Measurements from ENCODE around the gene SMOC2. TPM values are rescaled to one million over a fixed set of nuclear protein-coding genes. Genes with fewer than 3 reads are reported as not detected.

SMOC2 gene
- total RNA-seq, 1 experiment from 2014 or later = 0.42 TPM

- Histone ChIP-seq H4K20me1 (ENCODE audit: insufficient read depth) (no peaks in the 10 kb centered on the region), H3K9me2 (ENCODE audit: insufficient read depth) (no peaks in the 10 kb centered on the region), H3K27me3 (ENCODE audit: insufficient read depth, low read length) (peaks cover 14% of the 10 kb centered on the region; the same call in 1 of the 2 replicates), H2AFZ (ENCODE audit: low read depth, low read length, poor library complexity, severe bottlenecking) (no peak overlapping the region), H3K4me2 (ENCODE audit: low read length) (no peak overlapping the region), H3K79me2 (ENCODE audit: insufficient read depth, low read length) (no peaks in the 10 kb centered on the region), H3K27ac (ENCODE audit: low read depth, low read length) (no peak overlapping the region), H3K36me3 (ENCODE audit: control insufficient read depth in 1 of 2, insufficient read depth in 2 of 2, low read length in 2 of 2) (no peaks in the 10 kb centered on the region), H3K4me3 (replicated peaks in 1 of 2; ENCODE audit: low read depth in 1 of 2, low read length in 2 of 2) (no peak overlapping the region), H3K9ac (ENCODE audit: low read length) (no peak overlapping the region), H3K4me1 (ENCODE audit: control insufficient read depth in 1 of 2, insufficient read depth in 2 of 2, low read length in 2 of 2) (no peaks in the 10 kb centered on the region), H3K9me3 (ENCODE audit: control insufficient read depth in 1 of 2, insufficient read depth in 1 of 2, low read depth in 1 of 2, low read length in 2 of 2) (no peaks in the 10 kb centered on the region)
- no TSS peak for BruUV-seq (replicated peaks)
- RAD21 ChIA-PET (ENCODE audit: low non-redundant PET in 1 of 2, low total read pairs in 2 of 2, uncharacterized antibody in 2 of 2, unreplicated experiment in 2 of 2) = no interaction called here
- POLR2A ChIA-PET = no interaction called here
- CTCF ChIA-PET = no interaction called here
- ATAC-seq = no peak
- no peak for TF ChIP-seq REST (IDR thresholded peaks at IDR 0.05; ENCODE audit: low read depth)
- no peak for DNase-seq (ENCODE audit: low read depth, low spot score)
- intact Hi-C loops (cut with micrococcal nuclease) = no loop called here
Measured at GRCh38 chr6:168607272-168608112, 166.5 kb downstream of the SMOC2 start.

- RAD21 ChIA-PET (ENCODE audit: low non-redundant PET in 1 of 2, low total read pairs in 2 of 2, uncharacterized antibody in 2 of 2, unreplicated experiment in 2 of 2) = no interaction called here
- Histone ChIP-seq H3K4me1 (ENCODE audit: control insufficient read depth in 1 of 2, insufficient read depth in 2 of 2, low read length in 2 of 2) (no peaks in the 10 kb centered on the region), H4K20me1 (ENCODE audit: insufficient read depth) (no peaks in the 10 kb centered on the region), H3K27me3 (ENCODE audit: insufficient read depth, low read length) (peaks cover 14% of the 10 kb centered on the region; the same call in 1 of the 2 replicates), H2AFZ (ENCODE audit: low read depth, low read length, poor library complexity, severe bottlenecking) (no peak overlapping the region), H3K9ac (ENCODE audit: low read length) (no peak overlapping the region), H3K79me2 (ENCODE audit: insufficient read depth, low read length) (no peaks in the 10 kb centered on the region), H3K36me3 (ENCODE audit: control insufficient read depth in 1 of 2, insufficient read depth in 2 of 2, low read length in 2 of 2) (no peaks in the 10 kb centered on the region), H3K4me3 (replicated peaks in 1 of 2; ENCODE audit: low read depth in 1 of 2, low read length in 2 of 2) (no peak overlapping the region), H3K9me3 (ENCODE audit: control insufficient read depth in 1 of 2, insufficient read depth in 1 of 2, low read depth in 1 of 2, low read length in 2 of 2) (no peaks in the 10 kb centered on the region), H3K4me2 (ENCODE audit: low read length) (no peak overlapping the region), H3K27ac (ENCODE audit: low read depth, low read length) (no peak overlapping the region), H3K9me2 (ENCODE audit: insufficient read depth) (no peaks in the 10 kb centered on the region)
- intact Hi-C loops (cut with micrococcal nuclease) = no loop called here
- POLR2A ChIA-PET = no interaction called here
- ATAC-seq (no peak), DNase-seq (ENCODE audit: low read depth, low spot score) (no peak)
- no TSS peak for BruUV-seq (replicated peaks)
- CTCF ChIA-PET = no interaction called here
- TF ChIP-seq YY1 (IDR thresholded peaks at IDR 0.05; ENCODE audit: extremely low read depth, insufficient replicate concordance, low read depth, low read length) = no peak
- no peak for TF ChIP-seq REST (IDR thresholded peaks at IDR 0.05; ENCODE audit: low read depth)
- TF ChIP-seq CEBPB (IDR thresholded peaks at IDR 0.05; ENCODE audit: low read depth) = no peak
- TF ChIP-seq EZH2 (IDR thresholded peaks at IDR 0.05) = no peak
- no peak for TF ChIP-seq ELF1 (IDR thresholded peaks at IDR 0.05; ENCODE audit: borderline replicate concordance, low read depth)
- TF ChIP-seq FOSL1 (IDR thresholded peaks at IDR 0.05; ENCODE audit: low read depth) = no peak
- no peak for TF ChIP-seq ZFX (IDR thresholded peaks at IDR 0.05)
- TF ChIP-seq CBX3 (IDR thresholded peaks at IDR 0.05; ENCODE audit: low read depth) = no peak
- TF ChIP-seq POLR2A (IDR thresholded peaks at IDR 0.05; ENCODE audit: borderline replicate concordance, extremely low read depth, insufficient read depth, insufficient read length) = no peak
- TF ChIP-seq SIN3A (IDR thresholded peaks at IDR 0.05; ENCODE audit: low read depth) = no peak
- TF ChIP-seq SRF (IDR thresholded peaks at IDR 0.05; ENCODE audit: low read depth) = no peak
- no peak for TF ChIP-seq EGR1 (IDR thresholded peaks at IDR 0.05; ENCODE audit: low read depth)
- no peak for TF ChIP-seq POLR2AphosphoS5 (IDR thresholded peaks at IDR 0.05; ENCODE audit: low read depth, low read length)
Measured at GRCh38 chr6:168608113-168608400, 167.1 kb downstream of the SMOC2 start.
